ENCODE data around the gene IKBKG. TPM values are rescaled to one million over a fixed set of nuclear protein-coding genes. Genes with fewer than 3 reads are reported as not detected.

IKBKG gene
- total and polyA plus RNA-seq, 2 of the 13 experiments (the other 11 are each of a cell fraction or from before 2014, with no cell fraction given) = 30.6 to 44.3 TPM

DNA sequence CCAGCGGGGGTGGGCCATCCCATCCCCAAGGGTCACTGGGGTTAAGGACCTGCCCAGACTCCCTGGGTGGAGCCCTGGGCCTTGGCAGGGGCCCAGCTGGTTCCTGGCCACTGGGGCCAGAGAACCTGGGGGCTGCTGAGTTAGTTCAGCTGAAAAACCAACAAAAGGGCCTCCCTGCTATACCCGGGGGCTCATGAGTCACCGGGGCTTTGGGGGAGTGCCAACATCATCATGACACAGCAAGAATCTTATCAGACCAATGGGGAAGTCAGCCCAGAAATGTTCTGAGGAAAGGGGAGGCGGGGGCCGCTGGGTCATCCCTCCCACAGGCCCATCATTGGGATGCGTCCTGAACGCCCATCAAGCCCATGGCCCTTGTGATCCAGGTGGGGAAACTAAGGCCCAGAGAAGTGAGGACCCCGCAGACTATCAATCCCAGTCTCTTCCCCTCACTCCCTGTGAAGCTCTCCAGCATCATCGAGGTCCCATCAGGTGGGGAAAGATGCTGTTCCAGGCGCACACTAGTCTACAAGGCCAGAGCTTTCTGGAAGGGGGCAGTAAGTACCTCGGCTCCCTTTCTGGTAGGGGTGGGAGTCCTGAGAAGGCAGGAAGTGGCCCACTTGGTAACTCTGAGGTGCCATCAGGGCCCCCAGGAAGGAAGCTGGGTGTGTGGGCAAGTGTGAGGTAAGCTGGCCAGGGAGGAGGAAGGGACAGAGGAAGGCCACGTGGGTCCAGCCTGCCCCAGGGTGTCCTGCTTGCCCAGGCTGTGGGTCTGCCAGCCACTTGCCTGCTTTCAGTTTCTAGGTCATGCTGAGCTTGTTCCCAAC is 5.3 kb upstream of the IKBKG start (continued):
- TF ChIP-seq, protein P1, sequence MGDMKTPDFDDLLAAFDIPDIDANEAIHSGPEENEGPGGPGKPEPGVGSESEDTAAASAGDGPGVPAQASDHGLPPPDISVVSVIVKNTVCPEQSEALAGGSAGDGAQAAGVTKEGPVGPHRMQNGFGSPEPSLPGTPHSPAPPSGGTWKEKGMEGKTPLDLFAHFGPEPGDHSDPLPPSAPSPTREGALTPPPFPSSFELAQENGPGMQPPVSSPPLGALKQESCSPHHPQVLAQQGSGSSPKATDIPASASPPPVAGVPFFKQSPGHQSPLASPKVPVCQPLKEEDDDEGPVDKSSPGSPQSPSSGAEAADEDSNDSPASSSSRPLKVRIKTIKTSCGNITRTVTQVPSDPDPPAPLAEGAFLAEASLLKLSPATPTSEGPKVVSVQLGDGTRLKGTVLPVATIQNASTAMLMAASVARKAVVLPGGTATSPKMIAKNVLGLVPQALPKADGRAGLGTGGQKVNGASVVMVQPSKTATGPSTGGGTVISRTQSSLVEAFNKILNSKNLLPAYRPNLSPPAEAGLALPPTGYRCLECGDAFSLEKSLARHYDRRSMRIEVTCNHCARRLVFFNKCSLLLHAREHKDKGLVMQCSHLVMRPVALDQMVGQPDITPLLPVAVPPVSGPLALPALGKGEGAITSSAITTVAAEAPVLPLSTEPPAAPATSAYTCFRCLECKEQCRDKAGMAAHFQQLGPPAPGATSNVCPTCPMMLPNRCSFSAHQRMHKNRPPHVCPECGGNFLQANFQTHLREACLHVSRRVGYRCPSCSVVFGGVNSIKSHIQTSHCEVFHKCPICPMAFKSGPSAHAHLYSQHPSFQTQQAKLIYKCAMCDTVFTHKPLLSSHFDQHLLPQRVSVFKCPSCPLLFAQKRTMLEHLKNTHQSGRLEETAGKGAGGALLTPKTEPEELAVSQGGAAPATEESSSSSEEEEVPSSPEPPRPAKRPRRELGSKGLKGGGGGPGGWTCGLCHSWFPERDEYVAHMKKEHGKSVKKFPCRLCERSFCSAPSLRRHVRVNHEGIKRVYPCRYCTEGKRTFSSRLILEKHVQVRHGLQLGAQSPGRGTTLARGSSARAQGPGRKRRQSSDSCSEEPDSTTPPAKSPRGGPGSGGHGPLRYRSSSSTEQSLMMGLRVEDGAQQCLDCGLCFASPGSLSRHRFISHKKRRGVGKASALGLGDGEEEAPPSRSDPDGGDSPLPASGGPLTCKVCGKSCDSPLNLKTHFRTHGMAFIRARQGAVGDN (CRISPR knock-in tag; IDR thresholded peaks at IDR 0.05) = peak; percentile 84; the same call in 1 of the 2 replicates
- 0 out of 2 replicates have a peak, but pooled peaks have one; percentile 17 for TF ChIP-seq ZNF773 (CRISPR knock-in tag; IDR thresholded peaks at IDR 0.05; ENCODE audit: borderline replicate concordance)
- no peak for TF ChIP-seq ZNF550 (CRISPR knock-in tag; IDR thresholded peaks at IDR 0.05; ENCODE audit: borderline replicate concordance)
- TF ChIP-seq, protein P2, sequence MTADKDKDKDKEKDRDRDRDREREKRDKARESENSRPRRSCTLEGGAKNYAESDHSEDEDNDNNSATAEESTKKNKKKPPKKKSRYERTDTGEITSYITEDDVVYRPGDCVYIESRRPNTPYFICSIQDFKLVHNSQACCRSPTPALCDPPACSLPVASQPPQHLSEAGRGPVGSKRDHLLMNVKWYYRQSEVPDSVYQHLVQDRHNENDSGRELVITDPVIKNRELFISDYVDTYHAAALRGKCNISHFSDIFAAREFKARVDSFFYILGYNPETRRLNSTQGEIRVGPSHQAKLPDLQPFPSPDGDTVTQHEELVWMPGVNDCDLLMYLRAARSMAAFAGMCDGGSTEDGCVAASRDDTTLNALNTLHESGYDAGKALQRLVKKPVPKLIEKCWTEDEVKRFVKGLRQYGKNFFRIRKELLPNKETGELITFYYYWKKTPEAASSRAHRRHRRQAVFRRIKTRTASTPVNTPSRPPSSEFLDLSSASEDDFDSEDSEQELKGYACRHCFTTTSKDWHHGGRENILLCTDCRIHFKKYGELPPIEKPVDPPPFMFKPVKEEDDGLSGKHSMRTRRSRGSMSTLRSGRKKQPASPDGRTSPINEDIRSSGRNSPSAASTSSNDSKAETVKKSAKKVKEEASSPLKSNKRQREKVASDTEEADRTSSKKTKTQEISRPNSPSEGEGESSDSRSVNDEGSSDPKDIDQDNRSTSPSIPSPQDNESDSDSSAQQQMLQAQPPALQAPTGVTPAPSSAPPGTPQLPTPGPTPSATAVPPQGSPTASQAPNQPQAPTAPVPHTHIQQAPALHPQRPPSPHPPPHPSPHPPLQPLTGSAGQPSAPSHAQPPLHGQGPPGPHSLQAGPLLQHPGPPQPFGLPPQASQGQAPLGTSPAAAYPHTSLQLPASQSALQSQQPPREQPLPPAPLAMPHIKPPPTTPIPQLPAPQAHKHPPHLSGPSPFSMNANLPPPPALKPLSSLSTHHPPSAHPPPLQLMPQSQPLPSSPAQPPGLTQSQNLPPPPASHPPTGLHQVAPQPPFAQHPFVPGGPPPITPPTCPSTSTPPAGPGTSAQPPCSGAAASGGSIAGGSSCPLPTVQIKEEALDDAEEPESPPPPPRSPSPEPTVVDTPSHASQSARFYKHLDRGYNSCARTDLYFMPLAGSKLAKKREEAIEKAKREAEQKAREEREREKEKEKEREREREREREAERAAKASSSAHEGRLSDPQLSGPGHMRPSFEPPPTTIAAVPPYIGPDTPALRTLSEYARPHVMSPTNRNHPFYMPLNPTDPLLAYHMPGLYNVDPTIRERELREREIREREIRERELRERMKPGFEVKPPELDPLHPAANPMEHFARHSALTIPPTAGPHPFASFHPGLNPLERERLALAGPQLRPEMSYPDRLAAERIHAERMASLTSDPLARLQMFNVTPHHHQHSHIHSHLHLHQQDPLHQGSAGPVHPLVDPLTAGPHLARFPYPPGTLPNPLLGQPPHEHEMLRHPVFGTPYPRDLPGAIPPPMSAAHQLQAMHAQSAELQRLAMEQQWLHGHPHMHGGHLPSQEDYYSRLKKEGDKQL (CRISPR knock-in tag; IDR thresholded peaks at IDR 0.05; ENCODE audit: low read depth) = 0 out of 2 replicates have a peak, but pooled peaks have one; percentile 46
- TF ChIP-seq, protein P3, sequence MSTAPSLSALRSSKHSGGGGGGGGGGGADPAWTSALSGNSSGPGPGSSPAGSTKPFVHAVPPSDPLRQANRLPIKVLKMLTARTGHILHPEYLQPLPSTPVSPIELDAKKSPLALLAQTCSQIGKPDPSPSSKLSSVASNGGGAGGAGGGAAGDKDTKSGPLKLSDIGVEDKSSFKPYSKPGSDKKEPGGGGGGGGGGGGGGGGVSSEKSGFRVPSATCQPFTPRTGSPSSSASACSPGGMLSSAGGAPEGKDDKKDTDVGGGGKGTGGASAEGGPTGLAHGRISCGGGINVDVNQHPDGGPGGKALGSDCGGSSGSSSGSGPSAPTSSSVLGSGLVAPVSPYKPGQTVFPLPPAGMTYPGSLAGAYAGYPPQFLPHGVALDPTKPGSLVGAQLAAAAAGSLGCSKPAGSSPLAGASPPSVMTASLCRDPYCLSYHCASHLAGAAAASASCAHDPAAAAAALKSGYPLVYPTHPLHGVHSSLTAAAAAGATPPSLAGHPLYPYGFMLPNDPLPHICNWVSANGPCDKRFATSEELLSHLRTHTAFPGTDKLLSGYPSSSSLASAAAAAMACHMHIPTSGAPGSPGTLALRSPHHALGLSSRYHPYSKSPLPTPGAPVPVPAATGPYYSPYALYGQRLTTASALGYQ (CRISPR knock-in tag; IDR thresholded peaks at IDR 0.05) = 0 out of 2 replicates have a peak, but pooled peaks have one; percentile 49
- peak in 1 of 2 experiments; percentile 93; a peak in 2 of 4 replicates for TF ChIP-seq EP300 (IDR thresholded peaks at IDR 0.05; ENCODE audit: low read depth in 2 of 2, low read length in 2 of 2)
- peak; percentile 77; the same call in 1 of the 2 replicates for TF ChIP-seq EP300 (CRISPR knock-in tag; IDR thresholded peaks at IDR 0.05; ENCODE audit: borderline replicate concordance)
- TF ChIP-seq REPIN1 (CRISPR knock-in tag; IDR thresholded peaks at IDR 0.05; ENCODE audit: borderline replicate concordance, low read depth) = 0 out of 2 replicates have a peak, but pooled peaks have one; percentile 25
- peak; percentile 67 for TF ChIP-seq GATAD2A (CRISPR knock-in tag; IDR thresholded peaks at IDR 0.05)
- 0 out of 2 replicates have a peak, but pooled peaks have one; percentile 42 for TF ChIP-seq FOXJ3 (CRISPR knock-in tag; IDR thresholded peaks at IDR 0.05; ENCODE audit: borderline replicate concordance)
- TF ChIP-seq, protein P4, sequence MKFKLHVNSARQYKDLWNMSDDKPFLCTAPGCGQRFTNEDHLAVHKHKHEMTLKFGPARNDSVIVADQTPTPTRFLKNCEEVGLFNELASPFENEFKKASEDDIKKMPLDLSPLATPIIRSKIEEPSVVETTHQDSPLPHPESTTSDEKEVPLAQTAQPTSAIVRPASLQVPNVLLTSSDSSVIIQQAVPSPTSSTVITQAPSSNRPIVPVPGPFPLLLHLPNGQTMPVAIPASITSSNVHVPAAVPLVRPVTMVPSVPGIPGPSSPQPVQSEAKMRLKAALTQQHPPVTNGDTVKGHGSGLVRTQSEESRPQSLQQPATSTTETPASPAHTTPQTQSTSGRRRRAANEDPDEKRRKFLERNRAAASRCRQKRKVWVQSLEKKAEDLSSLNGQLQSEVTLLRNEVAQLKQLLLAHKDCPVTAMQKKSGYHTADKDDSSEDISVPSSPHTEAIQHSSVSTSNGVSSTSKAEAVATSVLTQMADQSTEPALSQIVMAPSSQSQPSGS (CRISPR knock-in tag; IDR thresholded peaks at IDR 0.05) = 0 out of 2 replicates have a peak, but pooled peaks have one; percentile 27
- no peak for TF ChIP-seq DR1 (CRISPR knock-in tag; IDR thresholded peaks at IDR 0.05)
- TF ChIP-seq MEIS1 (CRISPR knock-in tag; IDR thresholded peaks at IDR 0.05; ENCODE audit: borderline replicate concordance) = no peak
- no peak for TF ChIP-seq PTBP1 (IDR thresholded peaks at IDR 0.05; ENCODE audit: low read depth, low read length, poor library complexity, severe bottlenecking)
